Cardiac septum (tissue), 1 donor: ENCODE results near the gene UBE2B. TPM values are rescaled to one million over a fixed set of nuclear protein-coding genes. Genes with fewer than 3 reads are reported as not detected.
A peak's percentile ranks its signal among the peaks of the same experiment; 100 is the strongest.
"Not testable (repeated sequence)": the region's sequence is repeated elsewhere in the genome, so short reads cannot be mapped to it uniquely, and the experiment has no call there.

ENCODE experiments used
- DNase-seq: peaks from one replicate; pipeline ENCODE4 v3.0.0-alpha.2; 2020; ENCODE audit warnings: low spot score
- intact Hi-C: fragments of 100-400 bp; cut with DNase I; formaldehyde crosslinking; loops from one replicate; pipeline ENCODE4 v1.14.0; 2022
- total RNA-seq: library from RNA; stranded (reverse); fragmentation: NEBNext Ultra II Directional; extraction: Animal tissue kit (Norgen Biotek cat#: 25700); gene quantifications from one replicate; pipeline ENCODE4 v1.2.1, GENCODE V29; 2021
- donor health status: DM: no; HTN: no; CAD: no.

Gene UBE2B
- total RNA-seq, 1 donor from 2014 or later, result 180 TPM

GRCh38 chr5:134394932-134395331 is 23.6 kb downstream of the UBE2B start:
- DNase-seq, result no peak
- intact Hi-C loops, result no loop called here

DNA sequence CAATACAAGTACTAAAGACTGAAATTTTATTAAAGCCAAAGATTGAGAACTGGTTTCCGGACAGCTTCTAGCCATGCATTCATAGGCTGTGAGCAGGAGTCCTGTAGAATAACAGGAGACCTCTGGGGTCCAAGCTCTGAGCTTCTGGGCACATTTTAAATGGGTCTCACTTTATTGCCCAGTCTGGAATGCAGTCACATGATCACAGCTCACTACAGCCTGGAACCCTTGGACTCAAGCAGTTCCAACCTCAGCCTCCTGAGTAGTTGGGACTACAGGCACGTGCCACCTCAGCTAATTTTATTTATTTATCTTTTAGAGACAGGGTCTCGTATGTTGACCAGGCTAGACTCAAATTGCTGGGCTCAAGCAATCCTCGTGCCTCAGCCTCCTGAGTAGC is 24.9 kb downstream of the UBE2B start:
- intact Hi-C loops, result no loop called here
- DNase-seq, result no peak

DNA sequence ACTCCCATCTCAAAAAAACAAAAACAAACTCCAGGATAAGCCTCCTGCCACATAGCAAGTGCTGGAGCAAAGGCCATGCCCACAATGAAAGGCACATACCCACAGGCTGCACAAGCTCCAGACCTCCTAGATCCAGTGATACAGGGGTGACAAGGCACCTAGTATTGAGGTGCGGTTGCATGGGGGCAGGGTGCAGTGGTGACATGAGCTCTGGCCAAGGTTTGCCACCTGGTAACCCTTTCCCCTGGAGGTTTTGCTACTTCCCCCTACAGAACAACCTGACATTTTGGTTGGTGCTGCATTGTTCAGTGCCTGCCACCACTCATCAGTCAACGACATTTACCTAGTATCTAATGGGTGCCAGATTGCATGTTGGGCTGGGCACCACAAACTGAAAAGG is 25.8 kb downstream of the UBE2B start:
- intact Hi-C loops, result no loop called here
- DNase-seq, result no peak

DNA sequence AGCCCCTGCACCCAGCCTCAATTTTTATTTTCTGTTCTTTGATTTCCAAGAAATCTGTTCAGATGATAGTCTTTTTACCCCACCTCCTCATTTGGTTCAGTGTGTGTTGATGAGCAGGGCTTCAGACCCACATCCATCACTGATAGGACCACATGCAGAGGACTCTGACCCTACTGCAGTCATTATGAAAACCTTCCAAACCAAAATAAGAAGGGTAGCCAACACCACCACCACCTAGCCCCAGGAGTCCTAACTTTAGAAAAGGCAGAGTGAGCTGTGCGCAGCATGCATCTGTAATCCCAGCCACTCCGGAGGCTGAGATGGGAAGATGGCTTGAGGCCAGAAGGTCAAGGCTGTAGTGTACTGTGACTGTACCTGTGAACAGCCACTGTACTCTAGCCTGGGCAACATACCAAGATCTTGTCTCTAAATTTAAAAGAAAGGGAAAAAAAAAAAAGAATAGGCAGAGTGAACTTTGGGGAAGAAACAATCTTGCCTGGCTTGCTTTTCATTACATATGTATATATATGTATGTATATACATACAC is 27.3 kb downstream of the UBE2B start:
- intact Hi-C loops, result no loop called here
- no peak for DNase-seq

- intact Hi-C loops, result no loop called here
Measured at GRCh38 chr5:134403951-134404350, 32.6 kb downstream of the UBE2B start.

GRCh38 chr5:134406390-134406789 is 35.0 kb downstream of the UBE2B start:
- no peak for DNase-seq
- intact Hi-C loops, result no loop called here

More at GRCh38 chr5:134403951-134404350, 32.6 kb downstream of the UBE2B start:
- no peak for DNase-seq

- DNase-seq, result no peak
- intact Hi-C loops, result no loop called here
Measured at GRCh38 chr5:134409321-134409720, 38.0 kb downstream of the UBE2B start.

DNA sequence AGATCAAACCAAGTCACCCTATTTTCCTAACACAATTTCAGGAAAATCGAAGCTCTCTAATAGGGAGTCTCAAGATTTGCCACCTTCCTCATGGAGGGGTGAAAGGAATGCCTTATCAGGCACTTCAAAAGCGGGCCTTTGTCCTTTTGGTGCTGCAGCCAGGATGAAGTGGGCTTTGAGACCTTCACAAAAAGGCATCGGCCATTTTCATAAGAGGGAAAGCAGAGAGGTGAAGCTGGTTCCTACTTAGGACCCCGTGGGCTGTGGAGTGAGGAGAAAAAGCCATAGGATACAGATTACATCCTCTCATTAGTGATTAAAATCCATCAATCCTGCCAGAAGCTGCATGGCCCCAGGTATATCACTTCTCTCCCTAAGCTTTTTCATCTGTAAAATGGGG is 39.5 kb downstream of the UBE2B start:
- intact Hi-C loops, result loop anchor here (2.0 to 5.0 kb wide), 3 partner anchors 38 to 109 kb away; no protein-coding TSS in a partner anchor
- no peak for DNase-seq

DNA sequence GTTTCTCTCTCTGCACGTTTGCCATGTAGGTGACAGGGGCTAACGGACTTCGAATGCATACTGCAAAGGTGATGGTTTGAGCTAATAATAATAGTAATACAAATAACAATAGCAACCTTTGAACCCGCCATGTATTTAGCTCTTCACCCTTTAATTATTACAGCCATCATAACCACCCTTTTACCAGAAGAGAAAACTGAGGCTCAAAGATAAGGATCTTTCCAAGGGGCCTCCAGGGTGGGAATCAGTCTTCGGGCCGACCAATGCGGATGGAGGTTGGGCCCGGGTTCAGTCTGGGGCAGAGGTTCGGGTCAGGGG is 39.8 kb downstream of the UBE2B start:
- no peak for DNase-seq
- intact Hi-C loops, result loop anchor here (2.0 to 5.0 kb wide), 3 partner anchors 38 to 109 kb away; no protein-coding TSS in a partner anchor

DNA sequence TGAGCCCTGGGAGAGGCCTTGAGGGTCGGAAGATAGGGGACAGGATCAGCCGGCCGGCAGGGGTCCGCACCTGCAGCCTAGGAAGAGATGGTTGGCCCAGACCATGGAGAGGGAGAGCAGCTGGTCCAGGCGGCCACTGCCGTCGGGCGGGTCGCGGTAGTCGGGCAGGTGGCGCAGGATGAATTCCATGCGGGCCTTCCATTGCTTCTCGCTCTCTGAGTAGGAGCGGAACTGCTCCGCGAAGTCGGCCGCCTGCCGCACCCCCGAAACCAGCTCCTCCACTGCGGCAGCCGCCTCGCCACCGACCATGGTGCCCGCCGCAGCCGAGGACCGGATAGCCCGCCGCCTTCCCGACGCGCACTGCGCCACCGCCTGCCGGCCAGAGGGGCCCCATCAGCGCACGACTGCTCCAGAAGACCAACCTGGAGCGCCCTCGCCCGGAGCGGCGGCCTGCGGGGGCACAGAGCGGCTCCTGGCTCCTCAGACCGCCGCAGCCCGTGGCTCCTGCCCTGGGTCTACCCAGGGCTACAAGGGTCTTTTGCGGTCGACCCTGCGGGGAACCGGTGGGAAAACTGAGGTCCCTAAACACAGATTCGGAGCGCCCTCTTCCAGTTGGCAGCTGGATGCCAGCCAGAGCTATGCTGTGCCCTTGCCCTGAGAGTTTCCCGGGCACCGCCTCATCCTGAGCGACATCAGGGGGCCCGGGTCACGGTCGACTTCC is 40.3 kb downstream of the UBE2B start, which contains the start of gene CDKN2AIPNL:
Gene CDKN2AIPNL, minus strand, starts transcription at position 336 of the 721 bp plus-strand sequence. Its CDS starts 27 bp downstream, at position 309.
- peak; percentile 96 for DNase-seq
- intact Hi-C loops, result loop anchor here (1.0 to 5.0 kb wide), 7 partner anchors 25 to 169 kb away; no protein-coding TSS in a partner anchor

DNA sequence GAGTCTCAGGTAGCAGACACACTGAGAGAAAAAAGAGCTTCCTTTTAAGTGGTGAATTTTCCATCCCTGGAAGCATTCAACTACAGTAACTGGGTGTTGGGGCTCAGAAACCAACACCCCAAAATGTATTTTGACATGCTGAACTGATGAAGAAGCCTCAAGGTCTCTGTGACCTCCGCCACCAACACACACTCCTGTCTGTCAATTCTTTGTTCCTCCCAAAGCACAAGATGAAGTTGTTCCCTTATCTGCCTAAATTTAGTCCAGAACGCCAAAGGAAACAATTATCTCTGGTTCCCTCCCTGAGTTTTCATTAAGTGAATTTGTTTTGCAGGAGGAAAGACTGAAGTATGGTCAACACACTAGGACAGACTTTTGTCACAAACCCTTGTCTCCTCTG is 41.7 kb downstream of the UBE2B start:
- no peak for DNase-seq
- intact Hi-C loops, result loop anchor here (2.0 to 5.0 kb wide), 5 partner anchors 24 to 168 kb away; no protein-coding TSS in a partner anchor

DNA sequence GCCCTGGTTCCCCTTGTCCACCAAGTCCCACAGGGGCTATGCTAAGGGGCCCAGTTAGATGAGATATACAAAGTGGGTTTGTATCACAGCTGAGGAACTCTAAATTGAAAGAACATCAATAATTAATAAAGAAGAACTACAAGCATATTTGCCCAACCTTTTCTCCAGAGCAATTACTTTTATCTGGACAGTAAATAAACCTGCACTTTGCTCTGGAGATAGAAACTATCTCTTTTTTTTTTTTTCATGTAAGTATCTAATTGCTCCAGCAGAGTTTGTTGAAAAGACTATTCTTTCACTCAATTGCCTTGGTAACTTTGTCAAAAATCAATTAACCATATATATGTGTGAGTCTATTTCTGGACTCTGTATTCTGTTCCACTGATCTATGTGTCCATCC is 46.3 kb downstream of the UBE2B start:
- no peak for DNase-seq
- intact Hi-C loops, result no loop called here

GRCh38 chr5:134418958-134419357 is 47.6 kb downstream of the UBE2B start:
- no peak for DNase-seq
- intact Hi-C loops, result no loop called here

- intact Hi-C loops, result no loop called here
- no peak for DNase-seq
Measured at GRCh38 chr5:134420343-134420742, 49.0 kb downstream of the UBE2B start.

GRCh38 chr5:134421038-134421437 is 49.7 kb downstream of the UBE2B start:
- intact Hi-C loops, DNase-seq: not testable (repeated sequence)

- intact Hi-C loops, result no loop called here
- DNase-seq, result no peak
Measured at GRCh38 chr5:134422791-134423365, 51.5 kb downstream of the UBE2B start.

DNA sequence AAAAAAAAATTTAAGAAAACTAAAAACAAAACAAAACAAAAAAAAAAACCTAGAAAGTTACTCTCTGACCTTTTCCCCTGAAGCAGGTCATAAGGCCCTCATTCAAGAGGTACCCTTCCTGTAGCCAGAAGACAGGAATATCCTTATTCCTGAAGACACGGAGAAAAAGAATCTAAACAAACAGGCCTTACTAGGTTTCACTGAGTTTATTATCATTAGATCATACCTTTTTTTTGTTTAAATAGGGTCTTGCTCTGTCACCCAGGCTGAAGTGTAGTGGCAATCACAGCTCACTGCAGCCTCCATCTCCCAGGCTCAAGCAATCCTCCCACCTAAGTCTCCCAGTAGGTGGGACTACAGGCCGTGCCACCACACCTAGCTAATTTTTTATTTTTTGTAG is 52.0 kb downstream of the UBE2B start:
- DNase-seq, result no peak
- intact Hi-C loops, result no loop called here

DNA sequence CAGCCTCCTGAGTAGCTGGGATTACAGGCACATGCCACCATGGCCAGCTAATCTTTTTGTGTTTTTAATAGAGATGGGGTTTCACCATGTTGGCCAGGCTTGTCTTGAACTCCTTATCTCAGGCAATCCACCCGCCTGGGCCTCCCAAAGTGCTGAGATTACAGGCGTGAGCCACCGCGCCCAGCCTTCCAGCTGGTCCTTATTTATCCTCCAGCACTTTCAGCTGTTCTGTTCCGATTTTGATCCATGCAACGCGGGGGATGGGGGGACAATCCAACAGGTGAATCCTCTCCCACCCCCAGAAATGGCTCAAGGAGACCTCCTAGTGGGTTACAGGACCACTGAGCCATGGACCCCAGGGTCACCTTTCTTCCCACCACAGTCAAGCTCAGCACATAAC is 55.0 kb downstream of the UBE2B start:
- DNase-seq, result no peak
- intact Hi-C loops, result no loop called here

DNA sequence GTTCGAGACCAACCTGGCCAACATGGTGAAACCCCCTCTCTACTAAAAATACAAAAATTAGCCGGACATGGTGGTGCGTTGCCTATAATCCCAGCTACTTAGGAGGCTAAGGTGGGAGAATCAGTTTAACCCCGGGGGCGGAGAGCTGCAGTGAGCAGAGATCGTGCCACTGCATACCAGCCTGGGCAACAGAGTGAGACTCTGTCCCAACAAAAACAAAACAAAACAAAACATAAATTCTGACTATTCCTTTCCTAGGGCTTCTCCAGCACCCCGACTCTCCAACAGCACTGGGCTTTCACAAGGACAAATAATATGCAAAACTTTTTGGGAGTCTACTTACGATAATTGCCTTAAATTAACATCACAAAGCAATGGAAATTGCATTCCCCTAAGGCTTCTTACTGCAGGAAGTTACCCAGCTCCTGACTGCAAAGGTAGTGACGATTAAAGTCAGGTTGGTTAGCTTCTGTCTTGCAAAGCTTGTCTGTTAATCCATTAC is 56.2 kb downstream of the UBE2B start:
- intact Hi-C loops, result no loop called here
- no peak for DNase-seq

DNA sequence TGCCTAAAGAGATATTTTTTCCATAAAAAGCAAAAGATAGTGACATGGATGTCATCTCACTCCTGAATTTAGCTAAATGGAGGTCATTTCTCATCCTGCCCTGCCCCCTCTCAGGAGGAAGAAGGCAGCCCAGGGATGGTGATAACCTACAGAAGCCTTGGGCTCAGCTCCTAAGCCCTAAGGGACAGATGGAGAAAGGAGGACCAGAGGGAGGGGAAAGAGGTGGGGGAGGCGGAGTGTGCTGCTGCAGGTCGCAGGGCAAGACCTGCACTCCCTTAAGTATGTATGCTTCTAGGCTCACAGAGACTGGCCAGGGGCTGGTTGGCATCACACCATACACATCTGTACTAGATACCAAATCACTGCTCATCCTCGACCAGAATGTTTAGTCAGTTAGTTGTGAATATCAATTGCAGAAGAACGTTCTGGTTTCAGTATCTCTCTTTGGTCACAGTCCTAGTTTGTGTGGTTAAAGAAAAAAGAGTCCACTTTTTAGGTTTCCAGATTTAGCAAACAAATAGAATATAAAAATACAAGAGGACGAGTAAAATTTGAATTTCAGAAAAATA is 58.7 kb downstream of the UBE2B start:
- no peak for DNase-seq
- intact Hi-C loops, result no loop called here
